A673 (cell line): ENCODE measurements around the gene POLR3C. TPM values are rescaled to one million over a fixed set of nuclear protein-coding genes. Genes with fewer than 3 reads are reported as not detected.

Experiments used
- Bru-seq: library from RNA; stranded (reverse); fragments of 400-500 nt; gene quantifications from one replicate; lab custom pipeline; 2021; lab: Mats Ljungman, UMichigan
- BruChase-seq, 2 experiments: library from RNA; stranded (reverse); fragments of 400-500 nt; gene quantifications; one replicate each; lab custom pipeline; 2021; lab: Mats Ljungman, UMichigan
- BruUV-seq: library from RNA; stranded (reverse); fragments of 400-500 nt; replicated peaks from 2 replicates; lab custom pipeline; 2021; lab: Mats Ljungman, UMichigan
- CTCF ChIA-PET: fragments of 300-600 bp; sonication (Branson Sonifier 250); formaldehyde crosslinking; loops from one replicate; lab custom pipeline; 2022; ENCODE audit warnings: antibody characterized with exemption; lab: Charles Lee
- POLR2A ChIA-PET: fragments of 300-600 bp; sonication (Branson Sonifier 250); formaldehyde crosslinking; loops from one replicate; lab custom pipeline; 2022; ENCODE audit warnings: antibody characterized with exemption; ENCODE audit not compliant: low non-redundant PET; lab: Charles Lee
- DNase-seq: peaks from one replicate; pipeline ENCODE4 v3.0.0-alpha.2; 2015; ENCODE audit warnings: low spot score
- H3K27ac ChIP-seq: fragments of 200-600 bp; sonication (generic); 2 replicates; pipeline ENCODE4 v1.5.1; 2016; ENCODE audit warnings: mixed run types, low read depth, mild to moderate bottlenecking, mixed read lengths, antibody characterized with exemption, low read length; ENCODE audit not compliant: poor library complexity, severe bottlenecking
- H3K27me3 ChIP-seq: fragments of 200-600 bp; sonication (generic); replicated peaks from 2 replicates; pipeline ENCODE4 v1.6.1; 2017; ENCODE audit warnings: mixed run types, low read depth, mild to moderate bottlenecking, mixed read lengths, antibody characterized with exemption, low read length; ENCODE audit not compliant: insufficient read depth, poor library complexity
- H3K36me3 ChIP-seq: fragments of 200-600 bp; sonication (generic); 2 replicates; pipeline ENCODE4 v1.6.1; 2016; ENCODE audit warnings: mixed run types, mild to moderate bottlenecking, mixed read lengths, antibody characterized with exemption, low read length; ENCODE audit not compliant: insufficient read depth, poor library complexity, severe bottlenecking
- H3K4me1 ChIP-seq: fragments of 200-600 bp; sonication (generic); 2 replicates; pipeline ENCODE4 v1.6.1; 2017; ENCODE audit warnings: mixed run types, mild to moderate bottlenecking, mixed read lengths, antibody characterized with exemption, low read length; ENCODE audit not compliant: insufficient read depth, poor library complexity, severe bottlenecking
- H3K4me3 ChIP-seq: fragments of 200-600 bp; sonication (generic); 2 replicates; pipeline ENCODE4 v1.5.1; 2016; ENCODE audit warnings: low read depth, mixed run types, mild to moderate bottlenecking, mixed read lengths, low read length; ENCODE audit not compliant: poor library complexity, severe bottlenecking
- H3K9me3 ChIP-seq: fragments of 200-600 bp; sonication (generic); 2 replicates; pipeline ENCODE4 v1.6.1; 2016; ENCODE audit warnings: mixed run types, low read depth, mild to moderate bottlenecking, mixed read lengths, antibody characterized with exemption, low read length; ENCODE audit not compliant: poor library complexity, severe bottlenecking
- CTCF ChIP-seq: fragments of 300-800, 200-600 bp; sonication (generic); conservative IDR thresholded peaks from 2 replicates; pipeline ENCODE4 v1.5.1; 2017; ENCODE audit warnings: low read depth, mild to moderate bottlenecking, antibody characterized with exemption, low read length, moderate library complexity, mixed read lengths
- EZH2 ChIP-seq: fragments of 200-600 bp; sonication (generic); IDR thresholded peaks from 2 replicates; pipeline ENCODE4 v1.6.1; 2017; ENCODE audit warnings: borderline replicate concordance, low read depth, mild to moderate bottlenecking, mixed read lengths, antibody characterized with exemption, low read length; ENCODE audit not compliant: poor library complexity, severe bottlenecking
- intact Hi-C: fragments of 100-400 bp; cut with micrococcal nuclease; formaldehyde crosslinking; loops from one replicate; pipeline ENCODE4 v1.10.0; 2022; ENCODE audit not compliant: unreplicated experiment
- long read RNA-seq: library from polyadenylated mRNA; stranded (forward); transcript quantifications from one replicate; pipeline ENCODE4 v2.0.0, GENCODE V29; 2022
- total RNA-seq: library from RNA; stranded (reverse); gene quantifications from 2 replicates; pipeline ENCODE4 v1.2.3, GENCODE V29; 2021

Gene POLR3C, protein sequence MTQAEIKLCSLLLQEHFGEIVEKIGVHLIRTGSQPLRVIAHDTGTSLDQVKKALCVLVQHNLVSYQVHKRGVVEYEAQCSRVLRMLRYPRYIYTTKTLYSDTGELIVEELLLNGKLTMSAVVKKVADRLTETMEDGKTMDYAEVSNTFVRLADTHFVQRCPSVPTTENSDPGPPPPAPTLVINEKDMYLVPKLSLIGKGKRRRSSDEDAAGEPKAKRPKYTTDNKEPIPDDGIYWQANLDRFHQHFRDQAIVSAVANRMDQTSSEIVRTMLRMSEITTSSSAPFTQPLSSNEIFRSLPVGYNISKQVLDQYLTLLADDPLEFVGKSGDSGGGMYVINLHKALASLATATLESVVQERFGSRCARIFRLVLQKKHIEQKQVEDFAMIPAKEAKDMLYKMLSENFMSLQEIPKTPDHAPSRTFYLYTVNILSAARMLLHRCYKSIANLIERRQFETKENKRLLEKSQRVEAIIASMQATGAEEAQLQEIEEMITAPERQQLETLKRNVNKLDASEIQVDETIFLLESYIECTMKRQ
- total RNA-seq, result 49.6 and 50.3 TPM in 2 replicates
- Bru-seq, nascent RNA, result percentile 89 among the genes with signal in this experiment
- BruChase-seq, experiment 1, labeled RNA remaining after a 2-hour chase, result percentile 82 among the genes with signal in this experiment
- percentile 84 among the genes with signal in this experiment for BruChase-seq, experiment 2, labeled RNA remaining after a 6-hour chase
- long read RNA-seq, transcript POLR3C-201 (15 exons, 1,851 nt), result major isoform, 78 of 135 reads
- long read RNA-seq, partial matches to known transcripts, result 8 of 135 reads
- long read RNA-seq, other reads (novel, unspliced or antisense), result 47 of 135 reads

DNA sequence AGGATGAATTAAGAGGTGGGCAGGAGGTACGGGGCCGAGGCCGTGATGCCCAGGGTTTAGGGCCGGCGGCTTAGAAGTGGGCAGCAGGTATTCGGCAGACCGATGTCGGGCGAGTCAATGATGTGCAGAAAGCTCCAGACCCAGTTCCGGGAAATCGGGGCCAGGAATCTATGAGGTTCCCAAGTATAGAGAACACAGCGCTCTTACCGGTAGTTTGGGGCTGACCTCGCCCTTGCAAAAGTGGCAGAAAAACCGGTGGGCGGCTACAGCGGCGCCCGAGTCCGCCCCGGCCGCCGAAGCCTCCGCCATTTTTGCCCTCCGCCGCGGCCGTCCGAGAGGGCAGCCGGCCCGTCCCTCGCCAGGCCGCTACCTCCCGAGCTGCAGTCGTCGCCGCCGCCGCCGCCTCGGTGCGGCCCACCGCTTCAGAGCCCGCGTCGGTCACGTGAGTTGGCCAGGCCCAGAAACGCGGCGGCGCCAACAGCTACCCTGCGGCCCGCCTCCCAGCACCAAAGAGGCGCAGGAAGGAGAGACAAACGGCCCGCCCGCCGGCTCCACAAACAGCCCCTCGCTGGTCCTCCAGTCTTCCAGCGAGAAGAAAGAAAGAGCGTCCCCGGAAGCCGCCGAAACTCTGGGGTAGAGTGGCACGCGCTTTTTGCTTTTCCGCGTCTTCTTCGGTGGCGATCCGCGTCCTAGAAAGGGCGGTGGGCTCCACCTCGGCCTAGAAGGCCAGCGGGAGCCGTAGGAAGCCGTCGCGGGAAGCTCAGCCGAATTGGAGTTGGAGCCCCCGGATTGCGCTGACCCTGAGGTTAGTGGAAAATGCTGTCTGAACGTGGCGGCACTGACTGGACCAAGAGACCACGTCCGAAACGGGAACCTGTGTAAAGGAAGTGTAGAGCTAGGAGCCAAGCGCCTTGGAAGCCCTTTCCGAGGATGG lies at the start of gene POLR3C, which contains the start of gene RNF115:
Gene POLR3C (plus strand): TSS at position 636 of the 934 bp plus-strand sequence. CDS start 1,577 bp downstream, outside the sequence.
Gene RNF115 (minus strand): TSS at position 531 of the 934 bp plus-strand sequence. CDS start 222 bp downstream, at position 309.
- peaks cover 31% of the 10 kb centered on the region for H3K36me3 ChIP-seq

GRCh38 chr1:145777357-145778145 lies 46.4 kb upstream of the POLR3C start:
- Histone ChIP-seq H3K27me3 (no peaks in the 10 kb centered on the region), H3K4me1 (no peaks in the 10 kb centered on the region), H3K9me3 (no peaks in the 10 kb centered on the region), H3K4me3 (no peak overlapping the region), H3K36me3 (no peaks in the 10 kb centered on the region), H3K27ac (no peak overlapping the region)
- no TSS peak for BruUV-seq
- DNase-seq, result no peak
- ChIA-PET CTCF (no interaction called here), POLR2A (no interaction called here)
- TF ChIP-seq CTCF (no peak), EZH2 (no peak)
- intact Hi-C loops, result no loop called here

More for the DNA sequence above, at the start of gene POLR3C, which contains the start of gene RNF115:
- H3K4me1 ChIP-seq, result peaks cover 10% of the 10 kb centered on the region
- H3K4me3 ChIP-seq, result peak within 1 kb of the TSS; percentile 85
- no peaks in the 10 kb centered on the region for H3K27me3 ChIP-seq
- intact Hi-C loops, result loop anchor here (2.0 kb wide), 1 partner anchor 15 kb away; no protein-coding TSS in a partner anchor
- CTCF ChIA-PET, result interaction anchor here (1.1 kb wide), 1 partner anchor 102 kb away, joined by 5 read pairs; no protein-coding TSS in a partner anchor
- BruUV-seq, result no TSS peak
- H3K27ac ChIP-seq, result peak within 1 kb of the TSS; percentile 90
- TF ChIP-seq EZH2 (no peak), CTCF (no peak)
- no peaks in the 10 kb centered on the region for H3K9me3 ChIP-seq
- POLR2A ChIA-PET, result interaction anchor here (0.6 to 0.9 kb wide), 2 partner anchors 21 kb away, joined by 3 read pairs; partner anchors contain the start of gene NUDT17
- peak; percentile 98 for DNase-seq
